Measurements from ENCODE around the gene RPEL1. TPM values are rescaled to one million over a fixed set of nuclear protein-coding genes. Genes with fewer than 3 reads are reported as not detected.
"Not testable (repeated sequence)": the region's sequence is repeated elsewhere in the genome, so short reads cannot be mapped to it uniquely, and the experiment has no call there.

RPEL1 gene
- total RNA-seq, 4 donors from 2014 or later, result 0.26 to 0.35 TPM; not detected in 2

- H3K4me1 ChIP-seq, result no peaks in the 10 kb centered on the region
- no peaks in the 10 kb centered on the region for H3K9me3 ChIP-seq
- H3K4me3 ChIP-seq, result no peak overlapping the region
- TF ChIP-seq CTCF (IDR thresholded peaks at IDR 0.05), result no peak
- no peak for TF ChIP-seq POLR2A (IDR thresholded peaks at IDR 0.05)
- DNase-seq, result no peak
- H3K27me3 ChIP-seq, result no peaks in the 10 kb centered on the region
- no peak overlapping the region for H3K27ac ChIP-seq
- H3K36me3 ChIP-seq, result no peaks in the 10 kb centered on the region
- intact Hi-C loops (cut with DNase I; ENCODE audit: low total_unique reads), result no loop called here
Measured at GRCh38 chr10:103254538-103255325, 9.0 kb downstream of the RPEL1 start.

- intact Hi-C loops (cut with DNase I; ENCODE audit: low total_unique reads), result no loop called here
Measured at GRCh38 chr10:103256613-103257012, 10.9 kb downstream of the RPEL1 start.

GRCh38 chr10:103257812-103258211 is 12.1 kb downstream of the RPEL1 start:
- Histone ChIP-seq H3K27ac (no peak overlapping the region), H3K9me3 (no peaks in the 10 kb centered on the region), H3K4me3 (no peak overlapping the region), H3K27me3 (no peaks in the 10 kb centered on the region), H3K4me1 (no peaks in the 10 kb centered on the region), H3K36me3 (no peaks in the 10 kb centered on the region)
- TF ChIP-seq CTCF (IDR thresholded peaks at IDR 0.05), result no peak
- TF ChIP-seq POLR2A (IDR thresholded peaks at IDR 0.05), result no peak
- intact Hi-C loops (cut with DNase I; ENCODE audit: low total_unique reads), result no loop called here
- DNase-seq, result no peak

More at GRCh38 chr10:103256613-103257012, 10.9 kb downstream of the RPEL1 start:
- Histone ChIP-seq H3K4me3 (no peak overlapping the region), H3K27me3 (no peaks in the 10 kb centered on the region), H3K4me1 (no peaks in the 10 kb centered on the region), H3K36me3 (no peaks in the 10 kb centered on the region), H3K27ac (no peak overlapping the region), H3K9me3 (no peaks in the 10 kb centered on the region)
- TF ChIP-seq CTCF (IDR thresholded peaks at IDR 0.05), result no peak
- TF ChIP-seq POLR2A (IDR thresholded peaks at IDR 0.05), result no peak
- no peak for DNase-seq

- H3K27me3 ChIP-seq; H3K27ac ChIP-seq; H3K9me3 ChIP-seq; H3K36me3 ChIP-seq; H3K4me3 ChIP-seq; H3K4me1 ChIP-seq; DNase-seq; intact Hi-C loops (cut with DNase I; ENCODE audit: low total_unique reads): not testable (repeated sequence)
Measured at GRCh38 chr10:103258928-103259327, 13.2 kb downstream of the RPEL1 start.

- Histone ChIP-seq H3K27ac (no peak overlapping the region), H3K4me1 (no peaks in the 10 kb centered on the region), H3K27me3 (no peaks in the 10 kb centered on the region), H3K4me3 (no peak overlapping the region), H3K9me3 (no peaks in the 10 kb centered on the region), H3K36me3 (no peaks in the 10 kb centered on the region)
- intact Hi-C loops (cut with DNase I; ENCODE audit: low total_unique reads), result no loop called here
- TF ChIP-seq POLR2A (IDR thresholded peaks at IDR 0.05) (no peak), CTCF (IDR thresholded peaks at IDR 0.05) (no peak)
- no peak for DNase-seq
Measured at GRCh38 chr10:103259989-103260388, 14.3 kb downstream of the RPEL1 start.

Data from uterus (tissue), 4 donors.